SK-N-SH (cell line): Measurements from ENCODE around the gene AGBL4. TPM values are rescaled to one million over a fixed set of nuclear protein-coding genes. Genes with fewer than 3 reads are reported as not detected.

Source experiments
- CTCF ChIA-PET: fragments of 300-600, 350-600 bp; formaldehyde crosslinking; extraction: SDS; loops from one replicate; lab custom pipeline; 2021; lab: Yijun Ruan, JAX
- POLR2A ChIA-PET: fragments of 350-600 bp; sonication (Branson Sonifier 250); formaldehyde crosslinking; extraction: SDS; loops from one replicate; lab custom pipeline; 2020; ENCODE audit warnings: antibody characterized with exemption, inconsistent platforms; lab: Yijun Ruan, JAX
- DNase-seq: peaks from one replicate; pipeline ENCODE4 v3.0.0; 2012
- H2AFZ ChIP-seq: fragments of 200-600 bp; sonication (generic); 2 replicates; pipeline ENCODE4 v1.8.1; 2016; ENCODE audit warnings: antibody characterized with exemption, mild to moderate bottlenecking, low read depth
- H3F3A ChIP-seq: fragments of 200-600 bp; sonication (generic); replicated peaks from 2 replicates; pipeline ENCODE3; 2016; ENCODE audit warnings: antibody characterized with exemption, mild to moderate bottlenecking; ENCODE audit not compliant: insufficient read depth
- H3K27ac ChIP-seq, 2 experiments: fragments of 200-500 bp in 1 of 2; fragments of 200-600 bp in 1 of 2; sonication (Bioruptor generic) in 1 of 2; sonication (generic), shearing (Covaris generic) in 1 of 2; 2 replicates each; pipeline versions ENCODE4 v1.5.1 to v1.6.1; 2014 to 2016; ENCODE audit warnings: low read depth in 2 of 2, inconsistent platforms in 1 of 2, low read length in 1 of 2, mild to moderate bottlenecking in 1 of 2, mixed read lengths in 1 of 2
- H3K27me3 ChIP-seq: fragments of 200-600 bp; sonication (generic), shearing (Covaris generic); 2 replicates; pipeline ENCODE4 v1.6.1; 2016; ENCODE audit warnings: mixed run types; ENCODE audit not compliant: insufficient read depth
- H3K36me3 ChIP-seq, 2 experiments: fragments of 200-500 bp in 1 of 2; fragments of 200-600 bp in 1 of 2; sonication (Bioruptor generic) in 1 of 2; sonication (generic) in 1 of 2; replicated peaks in 1 of 2; 2 replicates each; pipeline versions ENCODE3 to v1.5.1; 2014 to 2016; ENCODE audit warnings: low read length in 1 of 2, mild to moderate bottlenecking in 1 of 2; ENCODE audit not compliant: insufficient read depth in 2 of 2, control insufficient read depth in 1 of 2
- H3K4me1 ChIP-seq, 2 experiments: fragments of 200-500 bp in 1 of 2; fragments of 200-600 bp in 1 of 2; sonication (Bioruptor generic) in 1 of 2; sonication (generic), shearing (Covaris generic) in 1 of 2; 2 replicates each; pipeline versions ENCODE4 v1.5.1 to v1.6.1; 2014 to 2016; ENCODE audit warnings: low read depth in 1 of 2, low read length in 1 of 2, mixed run types in 1 of 2; ENCODE audit not compliant: insufficient read depth in 2 of 2, control insufficient read depth in 1 of 2
- H3K4me2 ChIP-seq: fragments of 200-600 bp; sonication (generic), shearing (Covaris generic); 2 replicates; pipeline ENCODE4 v1.6.1; 2017; ENCODE audit warnings: mixed run types
- H3K4me3 ChIP-seq, 2 experiments: fragments of 200-500 bp in 1 of 2; fragments of 200-600 bp in 1 of 2; sonication (Bioruptor generic) in 1 of 2; sonication (generic), shearing (Covaris generic) in 1 of 2; 2 replicates each; pipeline versions ENCODE4 v1.5.1 to v1.8.1; 2014 to 2016; ENCODE audit warnings: low read depth in 2 of 2, inconsistent platforms in 1 of 2, low read length in 1 of 2, mild to moderate bottlenecking in 1 of 2, mixed read lengths in 1 of 2, moderate library complexity in 1 of 2
- H3K79me2 ChIP-seq: fragments of 200-600 bp; sonication (generic); 2 replicates; pipeline ENCODE4 v1.8.1; 2017; ENCODE audit warnings: mild to moderate bottlenecking; ENCODE audit not compliant: insufficient read depth
- H3K9ac ChIP-seq: fragments of 200-600 bp; sonication (generic); 2 replicates; pipeline ENCODE4 v1.6.1; 2017; ENCODE audit warnings: mixed run types
- H3K9me2 ChIP-seq: fragments of 200-600 bp; sonication (generic); 2 replicates; pipeline ENCODE4 v1.6.1; 2017; ENCODE audit warnings: mixed run types
- H3K9me3 ChIP-seq: fragments of 200-600 bp; sonication (generic); 2 replicates; pipeline ENCODE4 v1.6.1; 2017; ENCODE audit warnings: mixed run types, mild to moderate bottlenecking, moderate library complexity
- H4K20me1 ChIP-seq: fragments of 200-600 bp; sonication (generic); 2 replicates; pipeline ENCODE4 v1.6.1; 2017; ENCODE audit warnings: mild to moderate bottlenecking, mixed run types; ENCODE audit not compliant: insufficient read depth
- CHD2 ChIP-seq: fragments of 150-350 bp; IDR thresholded peaks from 2 replicates; pipeline ENCODE4 v1.6.1; 2018; ENCODE audit warnings: low read length; ENCODE audit not compliant: partially characterized antibody
- EP300 ChIP-seq, 2 experiments: IDR thresholded peaks; 2 replicates each; pipeline versions ENCODE4 v1.4.0 to v1.6.1; 2012; ENCODE audit warnings: borderline replicate concordance in 1 of 2, low read depth in 1 of 2, low read length in 1 of 2
- FOSL2 ChIP-seq: IDR thresholded peaks from 2 replicates; pipeline ENCODE4 v1.4.0; 2012; ENCODE audit warnings: low read depth, mild to moderate bottlenecking, moderate library complexity, borderline replicate concordance
- FOXJ3 ChIP-seq: sonication (generic); formaldehyde crosslinking; IDR thresholded peaks from 2 replicates; pipeline ENCODE4 v1.5.1; 2020; ENCODE audit warnings: mild to moderate bottlenecking, missing genetic modification reagents
- FOXM1 ChIP-seq: IDR thresholded peaks from 2 replicates; pipeline ENCODE4 v1.4.0; 2012; ENCODE audit warnings: low read depth, mild to moderate bottlenecking
- GABPA ChIP-seq: IDR thresholded peaks from 2 replicates; pipeline ENCODE4 v1.4.0; 2012; ENCODE audit warnings: low read depth, mild to moderate bottlenecking
- JUND ChIP-seq: IDR thresholded peaks from 2 replicates; pipeline ENCODE4 v1.4.0; 2012
- MEF2A ChIP-seq: IDR thresholded peaks from 2 replicates; pipeline ENCODE4 v1.4.0; 2012; ENCODE audit warnings: low read depth, borderline replicate concordance
- MXI1 ChIP-seq: IDR thresholded peaks from 2 replicates; pipeline ENCODE4 v1.6.1; 2012; ENCODE audit warnings: mild to moderate bottlenecking, low read depth, low read length, improper control_type of control experiment
- NRF1 ChIP-seq: IDR thresholded peaks from 2 replicates; pipeline ENCODE4 v1.6.1; 2012; ENCODE audit warnings: low read depth, mild to moderate bottlenecking, low read length
- RAD21 ChIP-seq: IDR thresholded peaks from 2 replicates; pipeline ENCODE4 v1.6.1; 2012; ENCODE audit warnings: mild to moderate bottlenecking, low read length
- RCOR1 ChIP-seq: fragments of 150-350 bp; IDR thresholded peaks from 2 replicates; pipeline ENCODE4 v1.6.1; 2017; ENCODE audit warnings: antibody characterized with exemption, low read length
- RXRA ChIP-seq: IDR thresholded peaks from 2 replicates; pipeline ENCODE4 v1.4.0; 2012; ENCODE audit warnings: low read depth, mild to moderate bottlenecking, borderline replicate concordance
- SIN3A ChIP-seq: IDR thresholded peaks from 2 replicates; pipeline ENCODE4 v1.6.1; 2012; ENCODE audit warnings: low read depth, mild to moderate bottlenecking, low read length, moderate library complexity, borderline replicate concordance
- SMC3 ChIP-seq: IDR thresholded peaks from 2 replicates; pipeline ENCODE4 v1.6.1; 2012; ENCODE audit warnings: low read depth, low read length, improper control_type of control experiment
- TAF1 ChIP-seq: IDR thresholded peaks from 2 replicates; pipeline ENCODE4 v1.6.1; 2012; ENCODE audit warnings: low read depth, mild to moderate bottlenecking, low read length, moderate library complexity, borderline replicate concordance
- TCF12 ChIP-seq: IDR thresholded peaks from 2 replicates; pipeline ENCODE4 v1.4.0; 2012
- YY1 ChIP-seq: IDR thresholded peaks from 2 replicates; pipeline ENCODE4 v1.4.0; 2012; ENCODE audit warnings: low read depth, mild to moderate bottlenecking
- WGBS: methylation state at CpG from one replicate; pipeline ENCODE4 v1.1.6; 2017; ENCODE audit warnings: low lambda C conversion rate; 5-methylcytosine and 5-hydroxymethylcytosine counted together
- polyA plus RNA-seq, 3 experiments: library from polyadenylated mRNA; depleted of rRNA; stranded (reverse); fragments of >200 nt; gene quantifications; 2 replicates each; pipeline ENCODE4 v1.2.3, GENCODE V29; 2012
- TF ChIP-seq, protein P1 (sequence below): IDR thresholded peaks from 2 replicates; pipeline ENCODE4 v1.4.0; 2012; ENCODE audit warnings: low read depth
- TF ChIP-seq, protein P2 (sequence below): IDR thresholded peaks from 2 replicates; pipeline ENCODE4; 2012
- TF ChIP-seq, protein P3 (sequence below): IDR thresholded peaks from 2 replicates; pipeline ENCODE4 v1.4.0; 2012; ENCODE audit warnings: low read depth, borderline replicate concordance
- TF ChIP-seq, protein P4 (sequence below): fragments of 150-350 bp; IDR thresholded peaks from 2 replicates; pipeline ENCODE4 v1.6.1; 2016; ENCODE audit warnings: mild to moderate bottlenecking, low read depth, low read length

The AGBL4 gene
- polyA plus RNA-seq, 1 of the 3 experiments (the other 2 are of a cell fraction): 0.07 TPM

DNA sequence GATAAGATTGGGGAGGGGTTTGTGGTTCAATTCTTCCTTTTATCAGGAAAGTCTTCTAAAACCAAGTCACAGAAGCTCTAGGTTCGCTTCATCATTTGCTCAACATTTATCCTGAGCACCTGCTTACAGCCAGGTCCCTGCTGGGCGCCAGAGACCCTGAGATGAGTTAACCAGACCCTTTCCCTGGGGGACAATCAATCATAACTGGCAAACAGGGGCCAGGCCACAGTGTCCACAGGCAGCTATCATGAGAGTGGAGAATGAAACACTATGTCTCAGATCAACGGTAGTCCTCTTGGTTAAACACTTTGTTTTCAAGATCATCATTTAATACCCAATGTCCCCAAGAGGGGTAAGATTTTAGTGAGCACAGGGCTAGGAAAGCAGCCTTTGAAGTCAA, 1393.9 kb downstream of the AGBL4 start:
- H3K4me2 ChIP-seq: no peak overlapping the region
- no peak for TF ChIP-seq TAF1
- TF ChIP-seq FOXM1: no peak
- TF ChIP-seq, protein P1, sequence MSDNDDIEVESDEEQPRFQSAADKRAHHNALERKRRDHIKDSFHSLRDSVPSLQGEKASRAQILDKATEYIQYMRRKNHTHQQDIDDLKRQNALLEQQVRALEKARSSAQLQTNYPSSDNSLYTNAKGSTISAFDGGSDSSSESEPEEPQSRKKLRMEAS: no peak
- TF ChIP-seq MXI1: no peak
- TF ChIP-seq FOXJ3 (CRISPR knock-in tag): no peak
- TF ChIP-seq, protein P2, sequence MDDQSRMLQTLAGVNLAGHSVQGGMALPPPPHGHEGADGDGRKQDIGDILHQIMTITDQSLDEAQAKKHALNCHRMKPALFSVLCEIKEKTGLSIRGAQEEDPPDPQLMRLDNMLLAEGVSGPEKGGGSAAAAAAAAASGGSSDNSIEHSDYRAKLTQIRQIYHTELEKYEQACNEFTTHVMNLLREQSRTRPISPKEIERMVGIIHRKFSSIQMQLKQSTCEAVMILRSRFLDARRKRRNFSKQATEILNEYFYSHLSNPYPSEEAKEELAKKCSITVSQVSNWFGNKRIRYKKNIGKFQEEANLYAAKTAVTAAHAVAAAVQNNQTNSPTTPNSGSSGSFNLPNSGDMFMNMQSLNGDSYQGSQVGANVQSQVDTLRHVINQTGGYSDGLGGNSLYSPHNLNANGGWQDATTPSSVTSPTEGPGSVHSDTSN: no peak
- no peak for TF ChIP-seq NRF1
- TF ChIP-seq YY1: no peak
- no peak for TF ChIP-seq RAD21
- TF ChIP-seq EP300 (IDR thresholded peaks at IDR 0.05; ENCODE audit: borderline replicate concordance in 1 of 2, low read depth in 1 of 2, low read length in 1 of 2): no peak
- no peak for TF ChIP-seq JUND
- TF ChIP-seq SMC3: no peak
- TF ChIP-seq MEF2A: no peak
- TF ChIP-seq, protein P3, sequence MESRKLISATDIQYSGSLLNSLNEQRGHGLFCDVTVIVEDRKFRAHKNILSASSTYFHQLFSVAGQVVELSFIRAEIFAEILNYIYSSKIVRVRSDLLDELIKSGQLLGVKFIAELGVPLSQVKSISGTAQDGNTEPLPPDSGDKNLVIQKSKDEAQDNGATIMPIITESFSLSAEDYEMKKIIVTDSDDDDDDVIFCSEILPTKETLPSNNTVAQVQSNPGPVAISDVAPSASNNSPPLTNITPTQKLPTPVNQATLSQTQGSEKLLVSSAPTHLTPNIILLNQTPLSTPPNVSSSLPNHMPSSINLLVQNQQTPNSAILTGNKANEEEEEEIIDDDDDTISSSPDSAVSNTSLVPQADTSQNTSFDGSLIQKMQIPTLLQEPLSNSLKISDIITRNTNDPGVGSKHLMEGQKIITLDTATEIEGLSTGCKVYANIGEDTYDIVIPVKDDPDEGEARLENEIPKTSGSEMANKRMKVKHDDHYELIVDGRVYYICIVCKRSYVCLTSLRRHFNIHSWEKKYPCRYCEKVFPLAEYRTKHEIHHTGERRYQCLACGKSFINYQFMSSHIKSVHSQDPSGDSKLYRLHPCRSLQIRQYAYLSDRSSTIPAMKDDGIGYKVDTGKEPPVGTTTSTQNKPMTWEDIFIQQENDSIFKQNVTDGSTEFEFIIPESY: no peak
- TF ChIP-seq, all 33 proteins: peak for 0
- WGBS: 26% methylated on average over 2 of the region's 3 CpGs
- Histone ChIP-seq H3K27ac (no peak overlapping the region), H3K9me2 (no peaks in the 10 kb centered on the region), H3K4me1 (no peaks in the 10 kb centered on the region), H3F3A (no peaks in the 10 kb centered on the region), H3K9me3 (no peaks in the 10 kb centered on the region), H3K9ac (no peak overlapping the region), H2AFZ (no peak overlapping the region), H3K36me3 (no peaks in the 10 kb centered on the region), H3K79me2 (no peaks in the 10 kb centered on the region), H3K4me3 (no peak overlapping the region), H4K20me1 (no peaks in the 10 kb centered on the region), H3K27me3 (no peaks in the 10 kb centered on the region)
- DNase-seq: no peak
- ChIA-PET POLR2A (no interaction called here), CTCF (interaction anchor here (1.6 to 2.1 kb wide), 2 partner anchors 47 to 57 kb away, joined by 6 to 11 read pairs; no protein-coding TSS in a partner anchor)

DNA sequence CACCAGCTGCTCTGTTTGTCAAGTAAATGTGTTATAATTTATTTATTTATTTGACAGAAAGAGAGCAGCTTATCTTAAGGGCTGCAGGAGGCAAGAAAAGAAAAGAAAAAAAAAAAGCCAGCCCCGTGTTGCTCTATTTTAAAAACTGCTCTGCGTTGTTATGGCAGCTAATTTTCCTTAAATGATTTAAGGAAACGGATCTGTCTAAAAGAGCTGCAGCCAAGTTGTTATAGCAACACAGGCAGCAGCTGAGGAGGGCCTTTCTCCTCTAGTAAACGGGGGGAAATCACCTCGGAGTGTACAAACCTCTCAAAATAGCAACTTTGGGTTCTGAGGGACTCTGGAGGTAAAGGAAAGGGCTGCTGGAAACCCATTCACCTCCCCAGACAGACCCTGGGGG, 1396.3 kb downstream of the AGBL4 start:
- CTCF ChIA-PET: interaction anchor here (1.0 kb wide), 1 partner anchor 190 kb away, joined by 3 read pairs; no protein-coding TSS in a partner anchor
- no peaks in the 10 kb centered on the region for H4K20me1 ChIP-seq
- no peak for TF ChIP-seq SMC3
- TF ChIP-seq, protein P3: no peak
- TF ChIP-seq, protein P2: no peak
- no peak for TF ChIP-seq RCOR1
- TF ChIP-seq SIN3A: no peak
- no peak for TF ChIP-seq RXRA
- TF ChIP-seq TCF12: no peak
- no peak for TF ChIP-seq FOSL2
- TF ChIP-seq GABPA: no peak
- TF ChIP-seq, protein P4, sequence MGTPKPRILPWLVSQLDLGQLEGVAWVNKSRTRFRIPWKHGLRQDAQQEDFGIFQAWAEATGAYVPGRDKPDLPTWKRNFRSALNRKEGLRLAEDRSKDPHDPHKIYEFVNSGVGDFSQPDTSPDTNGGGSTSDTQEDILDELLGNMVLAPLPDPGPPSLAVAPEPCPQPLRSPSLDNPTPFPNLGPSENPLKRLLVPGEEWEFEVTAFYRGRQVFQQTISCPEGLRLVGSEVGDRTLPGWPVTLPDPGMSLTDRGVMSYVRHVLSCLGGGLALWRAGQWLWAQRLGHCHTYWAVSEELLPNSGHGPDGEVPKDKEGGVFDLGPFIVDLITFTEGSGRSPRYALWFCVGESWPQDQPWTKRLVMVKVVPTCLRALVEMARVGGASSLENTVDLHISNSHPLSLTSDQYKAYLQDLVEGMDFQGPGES: no peak
- no peak for TF ChIP-seq MEF2A
- no peak for TF ChIP-seq CHD2

More for the DNA sequence above, 1396.3 kb downstream of the AGBL4 start:
- 27% methylated on average over 5 of the region's 5 CpGs for WGBS
- Histone ChIP-seq H3K9ac (no peak overlapping the region), H3K4me2 (no peak overlapping the region), H3K27me3 (no peaks in the 10 kb centered on the region), H3K9me3 (no peaks in the 10 kb centered on the region), H3K4me1 (no peaks in the 10 kb centered on the region), H3K79me2 (no peaks in the 10 kb centered on the region), H3F3A (no peaks in the 10 kb centered on the region), H3K9me2 (no peaks in the 10 kb centered on the region), H3K4me3 (no peak overlapping the region), H2AFZ (no peak overlapping the region), H3K36me3 (no peaks in the 10 kb centered on the region), H3K27ac (no peak overlapping the region)
- no peak for DNase-seq
- POLR2A ChIA-PET: no interaction called here
